Measurements from ENCODE around the gene OSBPL2. TPM values are rescaled to one million over a fixed set of nuclear protein-coding genes. Genes with fewer than 3 reads are reported as not detected.

The OSBPL2 gene
- total RNA-seq, 2 experiments from 2014 or later, result 52.8 to 54.4 TPM

DNA sequence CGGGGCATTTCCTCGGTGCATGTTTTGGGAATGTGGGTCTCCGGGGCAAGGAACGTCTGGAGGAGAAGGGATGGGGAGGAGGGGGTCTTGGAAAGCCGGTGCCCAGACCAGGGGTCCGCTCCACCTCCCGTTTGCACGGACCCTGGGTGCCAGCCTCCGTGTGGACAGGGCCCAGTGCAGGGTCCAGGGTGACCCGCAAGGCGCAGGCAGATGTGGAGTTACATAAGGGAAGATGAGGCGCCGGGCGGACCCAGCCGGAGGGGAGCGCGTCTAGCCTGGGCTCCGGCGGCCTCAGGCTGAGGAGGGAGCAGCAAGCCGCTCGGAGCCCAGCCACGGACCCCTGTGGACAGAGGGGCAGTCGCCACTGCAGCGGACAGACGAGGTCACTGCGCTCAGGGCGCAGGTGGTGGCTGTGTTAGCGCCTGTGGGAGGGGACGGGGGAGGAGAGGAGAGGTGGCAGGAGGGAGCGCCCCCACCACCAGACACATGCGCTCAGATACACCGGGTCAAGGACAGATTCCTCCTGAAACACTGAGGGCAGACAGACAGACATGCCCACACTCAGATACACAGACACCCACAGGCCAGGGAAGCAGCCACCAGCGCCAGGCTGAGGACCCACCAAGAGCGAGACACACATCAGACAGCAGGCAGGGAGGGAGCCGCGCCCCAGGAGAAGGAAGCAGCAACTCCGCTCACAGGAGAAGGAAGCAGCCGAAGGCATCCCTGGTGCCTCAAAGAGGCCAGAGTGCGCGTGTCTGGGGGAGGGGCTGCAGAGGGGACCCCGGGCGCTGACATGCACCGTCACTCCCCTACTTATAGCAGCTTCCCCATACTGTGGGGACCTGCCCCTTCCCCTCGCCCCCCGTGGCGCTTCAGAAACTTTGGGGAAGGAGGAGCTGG, 17.4 kb upstream of the OSBPL2 start:
- no peak overlapping the region for H3K27ac ChIP-seq (ENCODE audit: low read depth in 1 of 2, low read length in 2 of 2)
- CTCF ChIA-PET, result no interaction called here
- no peak overlapping the region for H3K27ac Mint-ChIP-seq

DNA sequence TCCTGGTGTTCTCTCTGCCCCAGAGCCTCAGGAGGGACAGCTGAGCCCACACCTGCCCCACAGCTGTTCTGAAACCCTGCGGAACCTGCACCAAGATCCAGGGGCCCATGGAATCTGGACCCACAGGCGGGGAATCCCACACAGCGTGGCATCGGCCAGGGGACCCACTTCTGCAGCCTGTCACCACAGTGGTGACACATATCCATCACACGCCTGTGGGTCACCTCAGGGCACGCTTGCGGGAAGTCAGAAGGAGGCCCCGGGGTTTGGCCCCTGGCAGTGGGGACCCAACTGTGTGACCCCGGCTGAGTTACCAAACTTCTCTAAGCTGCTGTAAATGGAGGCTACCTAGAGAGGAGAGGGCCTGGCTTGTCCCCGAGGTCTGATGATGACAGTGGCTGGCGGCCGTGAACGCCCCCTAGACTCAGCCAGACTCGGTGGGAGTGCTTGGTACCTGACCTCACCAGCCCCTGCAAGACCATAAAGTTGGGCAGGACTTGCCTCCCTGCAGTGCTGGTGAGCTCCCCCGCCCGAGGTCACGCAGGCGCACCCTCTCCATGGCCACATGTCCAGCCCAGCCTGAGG, 16.0 kb upstream of the OSBPL2 start:
- CTCF ChIA-PET, result no interaction called here
- Mint-ChIP-seq H3K27ac (no peak overlapping the region), H3K9me3 (no peaks in the 10 kb centered on the region), H3K4me3 (no peak overlapping the region), H3K36me3 (ENCODE audit: low read depth) (no peaks in the 10 kb centered on the region), H3K4me1 (ENCODE audit: low read depth) (no peaks in the 10 kb centered on the region), H3K27me3 (peaks cover 50% of the 10 kb centered on the region)
- Histone ChIP-seq H3K4me3 (ENCODE audit: low read length) (no peak overlapping the region), H3K36me3 (ENCODE audit: insufficient read depth, low read length) (no peaks in the 10 kb centered on the region), H3K4me1 (ENCODE audit: insufficient read depth, low read length) (peaks cover 16% of the 10 kb centered on the region), H3K27ac (ENCODE audit: low read depth in 1 of 2, low read length in 2 of 2) (no peak overlapping the region), H3K9me3 (ENCODE audit: control insufficient read depth in 1 of 2, insufficient read depth in 1 of 2, low read length in 2 of 2) (peaks cover 0 to 33% of the 10 kb centered on the region in 2 experiments), H3K27me3 (ENCODE audit: control insufficient read depth in 1 of 2, insufficient read depth in 2 of 2, low read length in 2 of 2) (peaks cover 52% of the 10 kb centered on the region in 2 experiments)
- intact Hi-C loops (cut with DNase I, micrococcal nuclease), result no loop called here
- POLR2A ChIA-PET, result no interaction called here
- ATAC-seq (ENCODE audit: poor library complexity), result no peak
- DNase-seq, result no peak
- TF ChIP-seq, protein P1, sequence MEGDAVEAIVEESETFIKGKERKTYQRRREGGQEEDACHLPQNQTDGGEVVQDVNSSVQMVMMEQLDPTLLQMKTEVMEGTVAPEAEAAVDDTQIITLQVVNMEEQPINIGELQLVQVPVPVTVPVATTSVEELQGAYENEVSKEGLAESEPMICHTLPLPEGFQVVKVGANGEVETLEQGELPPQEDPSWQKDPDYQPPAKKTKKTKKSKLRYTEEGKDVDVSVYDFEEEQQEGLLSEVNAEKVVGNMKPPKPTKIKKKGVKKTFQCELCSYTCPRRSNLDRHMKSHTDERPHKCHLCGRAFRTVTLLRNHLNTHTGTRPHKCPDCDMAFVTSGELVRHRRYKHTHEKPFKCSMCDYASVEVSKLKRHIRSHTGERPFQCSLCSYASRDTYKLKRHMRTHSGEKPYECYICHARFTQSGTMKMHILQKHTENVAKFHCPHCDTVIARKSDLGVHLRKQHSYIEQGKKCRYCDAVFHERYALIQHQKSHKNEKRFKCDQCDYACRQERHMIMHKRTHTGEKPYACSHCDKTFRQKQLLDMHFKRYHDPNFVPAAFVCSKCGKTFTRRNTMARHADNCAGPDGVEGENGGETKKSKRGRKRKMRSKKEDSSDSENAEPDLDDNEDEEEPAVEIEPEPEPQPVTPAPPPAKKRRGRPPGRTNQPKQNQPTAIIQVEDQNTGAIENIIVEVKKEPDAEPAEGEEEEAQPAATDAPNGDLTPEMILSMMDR (IDR thresholded peaks at IDR 0.05), result no peak

More for the DNA sequence above, 17.4 kb upstream of the OSBPL2 start:
- H3K9me3 ChIP-seq (ENCODE audit: control insufficient read depth in 1 of 2, insufficient read depth in 1 of 2, low read length in 2 of 2), result peaks cover 0 to 25% of the 10 kb centered on the region in 2 experiments
- DNase-seq, result no peak
- H3K27me3 ChIP-seq (ENCODE audit: control insufficient read depth in 1 of 2, insufficient read depth in 2 of 2, low read length in 2 of 2), result peaks cover 52 to 55% of the 10 kb centered on the region in 2 experiments
- no peak for ATAC-seq (ENCODE audit: poor library complexity)
- Mint-ChIP-seq H3K4me1 (ENCODE audit: low read depth) (no peaks in the 10 kb centered on the region), H3K4me3 (no peak overlapping the region), H3K27me3 (peaks cover 54% of the 10 kb centered on the region), H3K9me3 (no peaks in the 10 kb centered on the region), H3K36me3 (ENCODE audit: low read depth) (no peaks in the 10 kb centered on the region)
- H3K4me3 ChIP-seq (ENCODE audit: low read length), result no peak overlapping the region
- POLR2A ChIA-PET, result no interaction called here
- H3K4me1 ChIP-seq (ENCODE audit: insufficient read depth, low read length), result peaks cover 16% of the 10 kb centered on the region
- TF ChIP-seq, protein P1 (IDR thresholded peaks at IDR 0.05), result no peak
- intact Hi-C loops (cut with DNase I, micrococcal nuclease), result loop anchor here in 1 of 2 experiments (2.0 kb wide), 1 partner anchor 16 kb away; no protein-coding TSS in a partner anchor
- no peaks in the 10 kb centered on the region for H3K36me3 ChIP-seq (ENCODE audit: insufficient read depth, low read length)

DNA sequence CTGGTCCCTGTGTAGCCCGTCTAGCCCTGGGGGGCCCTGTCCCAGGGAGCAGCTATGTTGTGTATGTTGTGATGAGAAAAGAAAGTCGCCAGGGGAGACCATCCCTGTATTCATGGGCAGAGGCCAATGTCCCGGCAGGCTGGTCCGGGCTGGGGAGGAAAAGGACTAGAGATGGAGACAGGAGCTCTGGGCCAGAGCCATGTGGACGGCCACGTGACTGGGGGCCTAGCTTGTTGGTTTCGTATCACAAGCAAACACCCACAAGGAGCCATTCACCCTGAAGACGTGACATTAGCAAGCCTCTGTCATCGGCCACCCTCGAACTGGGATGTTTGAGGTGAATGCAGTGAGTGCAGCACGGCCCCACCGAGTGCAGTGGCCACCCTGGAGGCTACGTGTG, 15.3 kb upstream of the OSBPL2 start:
- DNase-seq (no peak), ATAC-seq (ENCODE audit: poor library complexity) (no peak)
- H3K4me1 ChIP-seq (ENCODE audit: insufficient read depth, low read length), result peaks cover 16% of the 10 kb centered on the region
- H3K9me3 Mint-ChIP-seq, result no peaks in the 10 kb centered on the region
- no peak overlapping the region for H3K27ac Mint-ChIP-seq
- TF ChIP-seq, protein P1 (IDR thresholded peaks at IDR 0.05), result no peak
- H3K36me3 Mint-ChIP-seq (ENCODE audit: low read depth), result no peaks in the 10 kb centered on the region
- ChIA-PET CTCF (no interaction called here), POLR2A (no interaction called here)
- no peaks in the 10 kb centered on the region for H3K4me1 Mint-ChIP-seq (ENCODE audit: low read depth)
- H3K4me3 ChIP-seq (ENCODE audit: low read length), result no peak overlapping the region
- intact Hi-C loops (cut with DNase I, micrococcal nuclease), result no loop called here
- H3K36me3 ChIP-seq (ENCODE audit: insufficient read depth, low read length), result no peaks in the 10 kb centered on the region
- peaks cover 0 to 33% of the 10 kb centered on the region in 2 experiments for H3K9me3 ChIP-seq (ENCODE audit: control insufficient read depth in 1 of 2, insufficient read depth in 1 of 2, low read length in 2 of 2)
- H3K4me3 Mint-ChIP-seq, result no peak overlapping the region
- peaks cover 49 to 52% of the 10 kb centered on the region in 2 experiments for H3K27me3 ChIP-seq (ENCODE audit: control insufficient read depth in 1 of 2, insufficient read depth in 2 of 2, low read length in 2 of 2)
- H3K27me3 Mint-ChIP-seq, result peaks cover 50% of the 10 kb centered on the region
- H3K27ac ChIP-seq (ENCODE audit: low read depth in 1 of 2, low read length in 2 of 2), result no peak overlapping the region
